HCT116 (cell line): ENCODE data around the gene CACNA1F.

Experiments used
- CBX3 ChIP-seq: IDR thresholded peaks from 2 replicates; pipeline ENCODE4 v1.6.1; 2012; ENCODE audit warnings: low read depth
- CEBPB ChIP-seq: IDR thresholded peaks from 2 replicates; pipeline ENCODE4 v1.6.1; 2012; ENCODE audit warnings: low read depth
- CTCF ChIP-seq, 3 experiments: fragments of 200-600 bp in 1 of 3; sonication (generic) in 1 of 3; IDR thresholded peaks in 2 of 3; conservative IDR thresholded peaks in 1 of 3; 2 replicates each; pipeline ENCODE4 v1.5.1; 2012 to 2017; ENCODE audit warnings: low read depth in 2 of 3, low read length in 2 of 3, antibody characterized with exemption in 1 of 3, borderline replicate concordance in 1 of 3, control low read depth in 1 of 3, mild to moderate bottlenecking in 1 of 3, mixed read lengths in 1 of 3, mixed run types in 1 of 3, moderate library complexity in 1 of 3; ENCODE audit not compliant: insufficient read depth in 1 of 3
- EGR1 ChIP-seq: IDR thresholded peaks from 2 replicates; pipeline ENCODE4 v1.6.1; 2012; ENCODE audit warnings: low read depth
- EZH2 ChIP-seq: fragments of 200-600 bp; sonication (generic); IDR thresholded peaks from 2 replicates; pipeline ENCODE4 v1.6.1; 2017; ENCODE audit warnings: antibody characterized with exemption, mixed run types
- EZH2phosphoT487 ChIP-seq: fragments of 200-600 bp; IDR thresholded peaks from 2 replicates; pipeline ENCODE4 v1.6.1; 2018; ENCODE audit warnings: antibody characterized with exemption, borderline replicate concordance
- JUND ChIP-seq: IDR thresholded peaks from 2 replicates; pipeline ENCODE4 v1.6.1; 2012
- POLR2A ChIP-seq: IDR thresholded peaks from 2 replicates; pipeline ENCODE4 v1.7.0; 2011; ENCODE audit warnings: borderline replicate concordance; ENCODE audit not compliant: insufficient read depth, insufficient read length; ENCODE audit errors: extremely low read depth
- POLR2AphosphoS5 ChIP-seq: IDR thresholded peaks from 2 replicates; pipeline ENCODE4 v1.6.1; 2011; ENCODE audit warnings: mild to moderate bottlenecking, low read depth, low read length, moderate library complexity
- TCF7L2 ChIP-seq: IDR thresholded peaks from 2 replicates; pipeline ENCODE4 v1.7.0; 2011; ENCODE audit warnings: borderline replicate concordance, inconsistent platforms; ENCODE audit not compliant: insufficient read depth, insufficient read length; ENCODE audit errors: extremely low read depth
- ZBTB33 ChIP-seq: IDR thresholded peaks from 2 replicates; pipeline ENCODE4 v1.6.1; 2011; ENCODE audit warnings: mild to moderate bottlenecking, low read length, moderate library complexity; ENCODE audit not compliant: insufficient replicate concordance; ENCODE audit errors: extremely low read depth
- TF ChIP-seq, protein P1 (sequence below): IDR thresholded peaks from 2 replicates; pipeline ENCODE4 v1.6.1; 2012

DNA sequence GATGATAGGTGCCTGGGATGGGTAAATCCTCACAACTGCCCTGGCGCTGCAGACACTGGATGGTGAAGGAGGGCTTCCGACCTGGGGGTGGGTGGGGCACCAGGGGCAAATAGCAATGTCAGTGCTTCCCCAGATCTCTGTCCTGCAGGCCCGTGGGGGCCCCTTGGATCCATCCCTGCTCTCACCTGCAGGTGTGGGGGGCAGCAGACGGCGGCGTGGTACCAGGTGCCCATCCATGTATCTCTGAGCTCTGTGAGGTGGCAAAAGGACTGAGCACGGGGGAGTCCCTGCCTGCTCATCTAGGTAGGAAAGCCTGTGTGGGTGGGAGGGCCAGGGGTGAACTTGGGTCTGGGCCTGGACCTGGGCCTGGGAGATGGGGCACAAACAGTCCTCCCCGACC, 26.6 kb downstream of the CACNA1F start:
- TF ChIP-seq TCF7L2 = no peak
- no peak for TF ChIP-seq CTCF (IDR thresholded peaks at IDR 0.05 in 2 of 3, conservative IDR thresholded peaks at IDR 0.05 in 1 of 3; ENCODE audit: borderline replicate concordance in 1 of 3, insufficient read depth in 1 of 3, low read depth in 2 of 3, low read length in 2 of 3)
- no peak for TF ChIP-seq EZH2
- no peak for TF ChIP-seq POLR2AphosphoS5
- TF ChIP-seq, protein P1, sequence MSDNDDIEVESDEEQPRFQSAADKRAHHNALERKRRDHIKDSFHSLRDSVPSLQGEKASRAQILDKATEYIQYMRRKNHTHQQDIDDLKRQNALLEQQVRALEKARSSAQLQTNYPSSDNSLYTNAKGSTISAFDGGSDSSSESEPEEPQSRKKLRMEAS = no peak
- TF ChIP-seq POLR2A = no peak
- TF ChIP-seq EZH2phosphoT487 = no peak
- no peak for TF ChIP-seq CEBPB
- no peak for TF ChIP-seq CBX3
- TF ChIP-seq ZBTB33 = no peak
- TF ChIP-seq JUND = no peak
- TF ChIP-seq EGR1 = no peak
